Choroid plexus epithelial cell (primary cell): Measurements from ENCODE around the gene DGUOK.

Source experiments
- DNase-seq: peaks from one replicate; pipeline ENCODE4 v3.0.0-alpha.2; 2010; ENCODE audit warnings: low read depth
- H3K4me3 ChIP-seq: 2 replicates; pipeline ENCODE4 v1.5.1; 2011; ENCODE audit warnings: low read depth, mild to moderate bottlenecking, control low read depth, low read length, moderate library complexity
- CTCF ChIP-seq: conservative IDR thresholded peaks from 2 replicates; pipeline ENCODE4 v1.5.1; 2011; ENCODE audit warnings: low read depth, mild to moderate bottlenecking, control low read depth, inconsistent platforms, low read length, moderate library complexity

Gene DGUOK

GRCh38 chr2:73894877-73895276, 31.8 kb upstream of the DGUOK start:
- H3K4me3 ChIP-seq, result no peak overlapping the region
- DNase-seq, result no peak
- no peak for TF ChIP-seq CTCF

GRCh38 chr2:73895473-73895872, 31.2 kb upstream of the DGUOK start:
- DNase-seq, result no peak
- no peak for TF ChIP-seq CTCF
- H3K4me3 ChIP-seq, result no peak overlapping the region

GRCh38 chr2:73896362-73897239, 30.1 kb upstream of the DGUOK start:
- no peak for TF ChIP-seq CTCF
- peak; percentile 96 for DNase-seq
- H3K4me3 ChIP-seq, result no peak overlapping the region

GRCh38 chr2:73897240-73897583, 29.5 kb upstream of the DGUOK start:
- no peak for TF ChIP-seq CTCF
- H3K4me3 ChIP-seq, result no peak overlapping the region
- peak; percentile 40 for DNase-seq

GRCh38 chr2:73897934-73898333, 28.7 kb upstream of the DGUOK start:
- DNase-seq, result no peak
- no peak for TF ChIP-seq CTCF
- no peak overlapping the region for H3K4me3 ChIP-seq

GRCh38 chr2:73899801-73900336, 26.8 kb upstream of the DGUOK start:
- DNase-seq, result no peak
- H3K4me3 ChIP-seq, result no peak overlapping the region

More at GRCh38 chr2:73899801-73900336, 26.8 kb upstream of the DGUOK start:
- no peak for TF ChIP-seq CTCF
